ENCODE results near the gene CDK14.

- TF ChIP-seq CTCF (IDR thresholded peaks at IDR 0.05) (no peak), POLR2A (IDR thresholded peaks at IDR 0.05) (no peak)
Observed at GRCh38 chr7:90777041-90777440, 180.9 kb downstream of the CDK14 start.

Measured in upper lobe of left lung (tissue), 4 donors.